OCI-LY1 (cell line): ENCODE results near the gene CEP128.

Source experiments
- H2AFZ ChIP-seq: fragments of 200-600 bp; sonication (generic), shearing (Covaris generic); 2 replicates; pipeline ENCODE4 v1.6.0; 2014; ENCODE audit warnings: antibody characterized with exemption, mild to moderate bottlenecking, low read length
- H3F3A ChIP-seq: fragments of 200-600 bp; sonication (generic), shearing (Covaris generic); 2 replicates; pipeline ENCODE4 v1.6.0; 2014; ENCODE audit warnings: mild to moderate bottlenecking, antibody characterized with exemption, low read length, moderate library complexity; ENCODE audit not compliant: insufficient read depth
- H3K27ac ChIP-seq: fragments of 200-600 bp; sonication (generic); 2 replicates; pipeline ENCODE4 v1.5.1; 2014; ENCODE audit warnings: low read length, mixed run types, mild to moderate bottlenecking, low read depth; ENCODE audit not compliant: poor library complexity, severe bottlenecking
- H3K27me3 ChIP-seq: fragments of 200-600 bp; sonication (generic); 2 replicates; pipeline ENCODE4 v1.6.0; 2014; ENCODE audit warnings: antibody characterized with exemption, mild to moderate bottlenecking, low read length, moderate library complexity; ENCODE audit not compliant: insufficient read depth
- H3K36me3 ChIP-seq: fragments of 200-600 bp; sonication (generic); 2 replicates; pipeline ENCODE4 v1.6.1; 2014; ENCODE audit warnings: mild to moderate bottlenecking, antibody characterized with exemption, low read length, moderate library complexity, mixed read lengths; ENCODE audit not compliant: insufficient read depth
- H3K4me1 ChIP-seq: fragments of 200-600 bp; sonication (generic); 2 replicates; pipeline ENCODE4 v1.5.1; 2014; ENCODE audit warnings: mild to moderate bottlenecking, low read length, moderate library complexity; ENCODE audit not compliant: insufficient read depth, severe bottlenecking
- H3K4me2 ChIP-seq: fragments of 200-600 bp; sonication (generic), shearing (Covaris generic); 2 replicates; pipeline ENCODE4 v1.6.1; 2014; ENCODE audit warnings: low read length
- H3K4me3 ChIP-seq: fragments of 200-600 bp; sonication (generic); 2 replicates; pipeline ENCODE4 v1.5.1; 2014; ENCODE audit warnings: low read length, low read depth, mild to moderate bottlenecking, mixed read lengths; ENCODE audit not compliant: poor library complexity, severe bottlenecking
- H3K79me2 ChIP-seq: fragments of 200-600 bp; shearing (Covaris generic); 2 replicates; pipeline ENCODE4 v1.6.1; 2016; ENCODE audit warnings: mixed run types, low read length, mixed read lengths; ENCODE audit not compliant: insufficient read depth
- H3K9ac ChIP-seq: fragments of 200-600 bp; sonication (generic), shearing (Covaris generic); 2 replicates; pipeline ENCODE4 v1.6.1; 2014; ENCODE audit warnings: mild to moderate bottlenecking, low read length, mixed read lengths
- H3K9me2 ChIP-seq: fragments of 200-600 bp; sonication (generic), shearing (Covaris generic); 2 replicates; pipeline ENCODE4 v1.6.1; 2014; ENCODE audit warnings: low read depth, mild to moderate bottlenecking, low read length, mixed read lengths
- H3K9me3 ChIP-seq: fragments of 200-600 bp; shearing (Covaris generic); 2 replicates; pipeline ENCODE4 v1.6.1; 2014; ENCODE audit warnings: low read length, mixed read lengths
- H4K20me1 ChIP-seq: fragments of 200-600 bp; sonication (generic), shearing (Covaris generic); 2 replicates; pipeline ENCODE4 v1.6.0; 2016; ENCODE audit warnings: mild to moderate bottlenecking, low read length; ENCODE audit not compliant: insufficient read depth
- EZH2 ChIP-seq: fragments of 200-600 bp; sonication (generic), shearing (Covaris generic); IDR thresholded peaks from 2 replicates; pipeline ENCODE4 v1.8.0; 2017; ENCODE audit warnings: borderline replicate concordance, mixed run types, mild to moderate bottlenecking, antibody characterized with exemption, low read length, moderate library complexity, mixed read lengths
- TF ChIP-seq, protein P1 (sequence below): fragments of 200-600 bp; sonication (generic), shearing (Covaris generic); IDR thresholded peaks from 2 replicates; pipeline ENCODE4 v1.5.1; 2017; ENCODE audit warnings: mild to moderate bottlenecking, antibody characterized with exemption, low read length, moderate library complexity, mixed read lengths

CEP128 gene

DNA sequence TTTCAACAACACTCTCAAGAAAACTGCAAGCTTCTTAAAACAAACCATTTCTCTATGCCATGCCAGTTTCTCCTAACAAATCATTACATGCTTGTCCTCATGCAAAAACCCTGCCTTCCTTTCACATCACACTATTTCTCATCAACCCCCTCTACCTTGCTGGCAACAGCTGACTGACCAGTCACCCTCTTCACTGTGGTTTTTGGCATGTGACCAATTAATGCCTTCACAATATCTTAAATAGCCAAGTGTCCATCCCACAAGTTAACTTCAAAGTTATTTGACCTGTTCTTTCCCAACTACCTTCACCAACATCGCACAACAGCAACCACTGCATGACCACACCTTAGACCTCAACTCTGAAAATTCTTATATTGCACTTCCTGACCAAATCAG, 159.6 kb downstream of the CEP128 start:
- Histone ChIP-seq H3K9ac (no peak overlapping the region), H3K36me3 (peaks cover 22% of the 10 kb centered on the region), H3K4me1 (no peaks in the 10 kb centered on the region), H2AFZ (no peak overlapping the region), H4K20me1 (no peaks in the 10 kb centered on the region), H3K27me3 (no peaks in the 10 kb centered on the region), H3K9me2 (no peaks in the 10 kb centered on the region), H3K27ac (no peak overlapping the region), H3K9me3 (no peaks in the 10 kb centered on the region), H3F3A (no peaks in the 10 kb centered on the region; the same call in 1 of the 2 replicates), H3K4me2 (no peak overlapping the region), H3K79me2 (no peaks in the 10 kb centered on the region), H3K4me3 (no peak overlapping the region)
- TF ChIP-seq, protein P1, sequence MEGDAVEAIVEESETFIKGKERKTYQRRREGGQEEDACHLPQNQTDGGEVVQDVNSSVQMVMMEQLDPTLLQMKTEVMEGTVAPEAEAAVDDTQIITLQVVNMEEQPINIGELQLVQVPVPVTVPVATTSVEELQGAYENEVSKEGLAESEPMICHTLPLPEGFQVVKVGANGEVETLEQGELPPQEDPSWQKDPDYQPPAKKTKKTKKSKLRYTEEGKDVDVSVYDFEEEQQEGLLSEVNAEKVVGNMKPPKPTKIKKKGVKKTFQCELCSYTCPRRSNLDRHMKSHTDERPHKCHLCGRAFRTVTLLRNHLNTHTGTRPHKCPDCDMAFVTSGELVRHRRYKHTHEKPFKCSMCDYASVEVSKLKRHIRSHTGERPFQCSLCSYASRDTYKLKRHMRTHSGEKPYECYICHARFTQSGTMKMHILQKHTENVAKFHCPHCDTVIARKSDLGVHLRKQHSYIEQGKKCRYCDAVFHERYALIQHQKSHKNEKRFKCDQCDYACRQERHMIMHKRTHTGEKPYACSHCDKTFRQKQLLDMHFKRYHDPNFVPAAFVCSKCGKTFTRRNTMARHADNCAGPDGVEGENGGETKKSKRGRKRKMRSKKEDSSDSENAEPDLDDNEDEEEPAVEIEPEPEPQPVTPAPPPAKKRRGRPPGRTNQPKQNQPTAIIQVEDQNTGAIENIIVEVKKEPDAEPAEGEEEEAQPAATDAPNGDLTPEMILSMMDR = no peak
- TF ChIP-seq EZH2 = no peak

DNA sequence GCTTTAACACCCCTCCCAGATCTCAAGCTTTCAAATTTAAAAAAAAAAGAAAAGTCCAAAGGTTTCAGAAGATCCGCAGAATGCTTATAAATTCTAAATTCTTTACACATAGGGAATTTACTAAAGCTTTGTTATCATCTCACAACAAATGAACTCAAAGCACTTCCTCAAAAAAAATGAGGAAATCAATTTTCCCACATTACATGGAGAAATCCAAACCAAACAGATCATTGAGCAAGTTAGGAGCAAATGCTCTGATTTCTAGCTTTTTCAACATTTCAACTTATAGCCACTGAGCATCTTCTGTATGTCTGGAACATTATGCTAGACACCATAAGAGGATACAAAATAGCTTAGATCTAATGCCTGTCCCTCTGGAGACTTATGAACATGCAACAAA, 161.0 kb downstream of the CEP128 start:
- no peak for TF ChIP-seq EZH2
- TF ChIP-seq, protein P1 = no peak
- Histone ChIP-seq H3K9me3 (no peaks in the 10 kb centered on the region), H3K9ac (no peak overlapping the region), H2AFZ (no peak overlapping the region), H3K9me2 (no peaks in the 10 kb centered on the region), H4K20me1 (no peaks in the 10 kb centered on the region), H3K4me2 (no peak overlapping the region), H3K27me3 (no peaks in the 10 kb centered on the region), H3K27ac (no peak overlapping the region), H3F3A (no peaks in the 10 kb centered on the region; the same call in 1 of the 2 replicates), H3K36me3 (peaks cover 20% of the 10 kb centered on the region), H3K79me2 (no peaks in the 10 kb centered on the region), H3K4me3 (no peak overlapping the region), H3K4me1 (no peaks in the 10 kb centered on the region)

DNA sequence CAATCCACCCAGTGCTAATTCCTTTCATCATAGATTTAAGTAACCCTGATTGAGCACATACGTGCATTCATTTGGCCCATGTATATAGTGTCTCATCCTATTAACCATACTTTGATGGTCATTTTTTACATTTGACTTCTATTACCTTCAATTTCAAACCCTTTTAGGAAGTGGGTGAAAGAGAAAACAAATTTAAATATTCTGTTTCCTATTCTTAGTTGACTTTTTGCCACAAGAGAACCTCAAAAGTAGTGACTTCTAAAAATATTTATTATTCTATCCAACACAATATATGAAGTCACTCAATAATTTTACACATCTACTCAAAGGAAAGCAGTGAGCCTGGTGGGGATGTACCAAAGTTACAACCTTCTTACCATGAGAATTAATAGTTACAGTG, 164.9 kb downstream of the CEP128 start:
- Histone ChIP-seq H3K4me3 (no peak overlapping the region), H3K9me3 (no peaks in the 10 kb centered on the region), H3K36me3 (peaks cover 17% of the 10 kb centered on the region), H4K20me1 (no peaks in the 10 kb centered on the region), H3F3A (no peaks in the 10 kb centered on the region; the same call in 1 of the 2 replicates), H3K27me3 (no peaks in the 10 kb centered on the region), H2AFZ (no peak overlapping the region), H3K4me2 (no peak overlapping the region), H3K79me2 (no peaks in the 10 kb centered on the region), H3K27ac (no peak overlapping the region), H3K4me1 (no peaks in the 10 kb centered on the region), H3K9ac (no peak overlapping the region), H3K9me2 (no peaks in the 10 kb centered on the region)
- no peak for TF ChIP-seq EZH2
- TF ChIP-seq, protein P1 = no peak
